Mesenchymal stem cell (in vitro differentiated cells and primary cell): ENCODE results near the gene YJU2.
A peak's percentile ranks its signal among the peaks of the same experiment; 100 is the strongest.

Experiments
- DNase-seq: peaks from one replicate; pipeline ENCODE4 v3.0.0-alpha.2; 2013
- H2AFZ ChIP-seq: one replicate; pipeline ENCODE4 v1.6.1; 2013; ENCODE audit warnings: low read depth, mild to moderate bottlenecking, control low read depth, inconsistent platforms, low read length, moderate library complexity
- H2AK5ac ChIP-seq: 2 replicates; pipeline ENCODE4 v1.6.1; 2013; ENCODE audit warnings: low read length, moderate library complexity, mild to moderate bottlenecking, inconsistent platforms; ENCODE audit not compliant: severe bottlenecking
- H2BK120ac ChIP-seq: one replicate; pipeline ENCODE4 v1.6.1; 2013; ENCODE audit warnings: low read depth, mild to moderate bottlenecking, inconsistent platforms, low read length, moderate library complexity
- H2BK12ac ChIP-seq, 2 experiments: one replicate each; pipeline ENCODE4 v1.6.1; 2013; ENCODE audit warnings: inconsistent platforms in 2 of 2, low read length in 2 of 2, mild to moderate bottlenecking in 2 of 2, moderate library complexity in 2 of 2, control low read depth in 1 of 2
- H2BK15ac ChIP-seq: one replicate; pipeline ENCODE4 v1.6.1; 2013; ENCODE audit warnings: mild to moderate bottlenecking, low read depth, inconsistent platforms; ENCODE audit not compliant: poor library complexity, severe bottlenecking
- H2BK5ac ChIP-seq: 2 replicates; pipeline ENCODE4 v1.6.1; 2013; ENCODE audit warnings: low read depth, mild to moderate bottlenecking, low read length, control low read depth, inconsistent platforms; ENCODE audit not compliant: poor library complexity, severe bottlenecking
- H3K14ac ChIP-seq, 2 experiments: one replicate each; pipeline ENCODE4 v1.6.1; 2013; ENCODE audit warnings: inconsistent platforms in 2 of 2, low read length in 2 of 2, control low read depth in 1 of 2, mild to moderate bottlenecking in 1 of 2, moderate library complexity in 1 of 2
- H3K18ac ChIP-seq, 2 experiments: one replicate each; pipeline ENCODE4 v1.6.1; 2013; ENCODE audit warnings: inconsistent platforms in 2 of 2, low read length in 2 of 2, control low read depth in 1 of 2, low read depth in 1 of 2, mild to moderate bottlenecking in 1 of 2
- H3K23ac ChIP-seq, 2 experiments: one replicate each; pipeline ENCODE4 v1.6.1; 2013; ENCODE audit warnings: inconsistent platforms in 2 of 2, low read length in 2 of 2, mild to moderate bottlenecking in 2 of 2, moderate library complexity in 2 of 2, control low read depth in 1 of 2
- H3K27ac ChIP-seq: 2 replicates; pipeline ENCODE4 v1.5.1; 2013; ENCODE audit warnings: mild to moderate bottlenecking, moderate library complexity, low read length, control low read depth, inconsistent platforms; ENCODE audit not compliant: poor library complexity, severe bottlenecking
- H3K27me3 ChIP-seq, 2 experiments: 2 replicates each; pipeline versions ENCODE4 v1.6.1 to v1.7.0; 2013; ENCODE audit warnings: low read length in 2 of 2, mild to moderate bottlenecking in 2 of 2, moderate library complexity in 2 of 2, control low read depth in 1 of 2, inconsistent platforms in 1 of 2; ENCODE audit not compliant: control insufficient read depth in 1 of 2, insufficient read depth in 1 of 2
- H3K36me3 ChIP-seq, 2 experiments: 2 replicates each; pipeline versions ENCODE4 v1.6.1 to v1.7.0; 2013; ENCODE audit warnings: low read length in 2 of 2, control low read depth in 1 of 2, inconsistent platforms in 1 of 2, low read depth in 1 of 2, mild to moderate bottlenecking in 1 of 2; ENCODE audit not compliant: insufficient read depth in 2 of 2, control insufficient read depth in 1 of 2
- H3K4ac ChIP-seq, 2 experiments: one replicate each; pipeline ENCODE4 v1.6.1; 2013; ENCODE audit warnings: inconsistent platforms in 2 of 2, low read length in 2 of 2, mild to moderate bottlenecking in 2 of 2, moderate library complexity in 2 of 2, control low read depth in 1 of 2, low read depth in 1 of 2
- H3K4me1 ChIP-seq: 2 replicates; pipeline ENCODE4 v1.6.1; 2013; ENCODE audit warnings: low read depth, low read length, control low read depth; ENCODE audit not compliant: control insufficient read depth, insufficient read depth
- H3K4me2 ChIP-seq: 2 replicates; pipeline ENCODE4 v1.6.1; 2013; ENCODE audit warnings: low read length, mild to moderate bottlenecking, inconsistent platforms; ENCODE audit not compliant: poor library complexity, severe bottlenecking
- H3K4me3 ChIP-seq, 2 experiments: 2 replicates each; pipeline versions ENCODE4 v1.5.1 to v1.7.0; 2013; ENCODE audit warnings: low read length in 2 of 2, mild to moderate bottlenecking in 2 of 2, control low read depth in 1 of 2, low read depth in 1 of 2; ENCODE audit not compliant: insufficient read depth in 1 of 2
- H3K79me1 ChIP-seq: replicated peaks from 2 replicates; pipeline ENCODE4 v1.6.1; 2013; ENCODE audit warnings: mild to moderate bottlenecking, control low read depth, low read length, inconsistent platforms; ENCODE audit not compliant: poor library complexity, severe bottlenecking
- H3K9ac ChIP-seq: 2 replicates; pipeline ENCODE4 v1.7.0; 2013; ENCODE audit warnings: mild to moderate bottlenecking, low read length, moderate library complexity
- H3K9me3 ChIP-seq: 2 replicates; pipeline ENCODE4 v1.7.0; 2013; ENCODE audit warnings: mild to moderate bottlenecking, low read length; ENCODE audit not compliant: control insufficient read depth
- H4K8ac ChIP-seq: one replicate; pipeline ENCODE4 v1.6.1; 2013; ENCODE audit warnings: inconsistent platforms, mild to moderate bottlenecking, low read length, moderate library complexity
- H4K91ac ChIP-seq: one replicate; pipeline ENCODE4 v1.6.1; 2013; ENCODE audit warnings: mild to moderate bottlenecking, low read length, inconsistent platforms
- WGBS: methylation state at CpG from one replicate; pipeline ENCODE4 v1.1.7; 2013; ENCODE audit warnings: mixed read lengths; 5-methylcytosine and 5-hydroxymethylcytosine counted together

YJU2 gene

DNA sequence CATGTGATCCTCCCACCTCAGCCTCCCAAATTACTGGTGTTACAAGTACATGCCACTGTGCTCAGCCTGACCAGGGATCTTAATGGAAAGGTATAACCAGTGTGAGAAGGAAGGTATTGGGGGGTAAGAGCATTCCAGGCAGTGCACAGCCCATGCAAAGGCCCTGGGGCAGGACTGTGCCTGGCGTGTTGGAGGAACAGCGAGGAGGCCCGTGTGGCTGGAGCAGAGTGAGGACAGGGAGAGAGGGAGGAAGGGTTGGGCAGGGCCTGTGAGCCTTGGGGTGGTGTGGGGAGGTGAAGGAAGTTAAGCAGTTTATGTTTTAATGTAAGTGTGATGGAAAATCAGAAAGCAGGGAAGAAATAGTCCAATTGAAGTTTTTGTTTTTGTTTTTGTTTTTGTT is 53.7 kb downstream of the YJU2 start:
- no peak overlapping the region for H2BK12ac ChIP-seq
- H3K79me1 ChIP-seq: no peaks in the 10 kb centered on the region
- no peak overlapping the region for H2BK15ac ChIP-seq
- H3K9ac ChIP-seq: no peak overlapping the region
- H3K4me3 ChIP-seq: no peak overlapping the region
- no peak for DNase-seq
- H3K4me1 ChIP-seq: peaks cover 12% of the 10 kb centered on the region
- H3K36me3 ChIP-seq: no peaks in the 10 kb centered on the region
- no peak overlapping the region for H2BK120ac ChIP-seq
- no peak overlapping the region for H2AK5ac ChIP-seq
- no peak overlapping the region for H4K91ac ChIP-seq
- H3K9me3 ChIP-seq: no peaks in the 10 kb centered on the region
- H3K27ac ChIP-seq: no peak overlapping the region
- peaks cover 0 to 31% of the 10 kb centered on the region in 2 experiments for H3K27me3 ChIP-seq
- H4K8ac ChIP-seq: peak overlapping the region; percentile 15
- no peak overlapping the region for H2BK5ac ChIP-seq
- no peak overlapping the region for H3K14ac ChIP-seq
- no peak overlapping the region for H2AFZ ChIP-seq
- H3K23ac ChIP-seq: no peak overlapping the region
- H3K18ac ChIP-seq: no peak overlapping the region
- WGBS: 95% methylated on average over 3 of the region's 3 CpGs
- no peak overlapping the region for H3K4ac ChIP-seq
- no peak overlapping the region for H3K4me2 ChIP-seq

GRCh38 chr19:4301590-4302242 is 54.8 kb downstream of the YJU2 start:
- Histone ChIP-seq H3K27ac (no peak overlapping the region), H2AK5ac (no peak overlapping the region), H2BK5ac (no peak overlapping the region), H3K27me3 (peaks cover 0 to 28% of the 10 kb centered on the region in 2 experiments), H3K4ac (no peak overlapping the region), H3K4me1 (peaks cover 13% of the 10 kb centered on the region), H2AFZ (no peak overlapping the region), H2BK15ac (peak overlapping the region; percentile 48), H3K4me2 (no peak overlapping the region), H2BK12ac (no peak overlapping the region), H3K14ac (no peak overlapping the region), H4K8ac (no peak overlapping the region), H3K9ac (no peak overlapping the region), H3K36me3 (peaks cover 0 to 6% of the 10 kb centered on the region in 2 experiments), H3K4me3 (no peak overlapping the region), H2BK120ac (no peak overlapping the region), H3K18ac (no peak overlapping the region), H3K23ac (no peak overlapping the region), H3K79me1 (no peaks in the 10 kb centered on the region), H3K9me3 (no peaks in the 10 kb centered on the region), H4K91ac (peak overlapping the region; percentile 27)
- DNase-seq: no peak
- WGBS: 62% methylated on average over 8 of the region's 13 CpGs

DNA sequence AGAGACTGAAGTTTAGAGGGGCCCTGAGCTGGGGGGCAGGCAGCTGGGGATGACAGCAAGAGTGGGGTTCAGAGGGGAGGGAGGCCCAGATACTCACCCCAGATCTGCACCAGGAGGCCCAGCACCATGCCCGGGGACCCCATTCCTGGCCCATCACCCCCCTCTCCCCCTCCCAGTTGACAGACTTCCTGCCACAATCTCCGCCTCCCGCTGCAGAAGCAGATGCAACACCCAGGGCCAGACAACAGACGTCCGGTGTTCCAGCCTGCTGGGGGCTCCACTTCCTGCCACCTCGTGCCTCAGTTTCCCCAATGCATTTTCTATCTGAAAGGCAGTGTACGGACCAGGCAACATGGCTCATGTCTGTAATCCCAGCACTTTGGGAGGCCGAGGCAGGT is 55.4 kb downstream of the YJU2 start, which contains the start of gene TMIGD2:
Gene TMIGD2, minus strand, starts transcription at position 147 of the 398 bp plus-strand sequence. Its CDS starts 4 bp downstream, at position 143.
- WGBS: 67% methylated on average over 8 of the region's 8 CpGs
- H3K36me3 ChIP-seq: peaks cover 0 to 10% of the 10 kb centered on the region in 2 experiments
- H3K4ac ChIP-seq: no peak within 1 kb of the TSS
- no peak within 1 kb of the TSS for H2BK120ac ChIP-seq
- no peak within 1 kb of the TSS for H3K4me2 ChIP-seq
- no peak within 1 kb of the TSS for H2BK12ac ChIP-seq
- H3K18ac ChIP-seq: no peak within 1 kb of the TSS
- no peak within 1 kb of the TSS for H2AK5ac ChIP-seq
- no peak for DNase-seq
- H2BK15ac ChIP-seq: peak within 1 kb of the TSS; percentile 48
- H2AFZ ChIP-seq: no peak within 1 kb of the TSS
- no peaks in the 10 kb centered on the region for H3K9me3 ChIP-seq
- H4K8ac ChIP-seq: no peak within 1 kb of the TSS
- H2BK5ac ChIP-seq: no peak within 1 kb of the TSS
- H3K27me3 ChIP-seq: peaks cover 0 to 28% of the 10 kb centered on the region in 2 experiments
- H3K4me1 ChIP-seq: peaks cover 13% of the 10 kb centered on the region
- no peak within 1 kb of the TSS for H3K27ac ChIP-seq
- no peak within 1 kb of the TSS for H3K14ac ChIP-seq
- peak within 1 kb of the TSS; percentile 27 for H4K91ac ChIP-seq
- no peak within 1 kb of the TSS for H3K9ac ChIP-seq
- H3K23ac ChIP-seq: no peak within 1 kb of the TSS
- no peak within 1 kb of the TSS for H3K4me3 ChIP-seq
- H3K79me1 ChIP-seq: no peaks in the 10 kb centered on the region

DNA sequence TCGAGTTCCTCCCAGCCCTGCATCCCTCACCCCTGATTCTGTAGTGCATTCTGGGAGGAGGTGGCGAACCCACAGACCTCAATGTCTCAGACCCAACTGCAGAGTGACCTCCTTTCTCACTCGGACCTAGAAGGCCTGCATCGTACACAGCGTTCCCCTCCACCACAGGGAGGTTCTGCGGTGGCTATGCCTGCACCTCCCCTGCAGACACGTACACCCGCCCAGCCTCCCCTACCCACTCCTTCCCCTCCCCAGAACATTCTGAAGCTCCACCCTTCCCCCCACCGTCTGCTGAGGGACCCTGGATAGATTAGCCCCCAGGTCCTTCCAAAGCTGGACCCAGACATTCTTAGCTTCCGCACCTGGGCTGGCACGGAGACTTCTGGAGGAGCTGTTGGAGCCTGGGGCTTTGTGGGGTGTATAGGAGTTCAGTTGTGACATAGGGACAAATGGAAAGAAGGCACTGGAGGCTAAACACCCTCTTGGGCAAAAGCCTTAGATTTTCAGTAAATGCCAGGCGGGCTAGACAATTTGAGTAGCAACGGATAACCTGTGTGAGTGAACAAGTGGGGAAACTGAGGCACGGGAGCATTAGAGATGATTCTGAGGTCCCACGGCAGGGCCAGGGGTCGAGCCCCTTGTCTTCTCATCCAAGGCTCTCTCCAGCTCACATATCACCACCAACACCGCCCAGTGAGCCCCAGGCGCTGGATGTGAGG is 57.1 kb downstream of the YJU2 start:
- Histone ChIP-seq H2AK5ac (no peak overlapping the region), H3K9me3 (no peaks in the 10 kb centered on the region), H3K4me3 (no peak overlapping the region), H2AFZ (peak overlapping the region; percentile 90), H2BK12ac (no peak overlapping the region), H3K14ac (no peak overlapping the region), H3K4me1 (peaks cover 11% of the 10 kb centered on the region), H3K27me3 (peaks cover 0 to 19% of the 10 kb centered on the region in 2 experiments), H2BK5ac (no peak overlapping the region), H3K79me1 (no peaks in the 10 kb centered on the region), H4K8ac (peak overlapping the region; percentile 37), H3K18ac (peak overlapping the region in 1 of 2 experiments; percentile 52), H4K91ac (no peak overlapping the region), H3K4me2 (peak overlapping the region; percentile 70), H3K27ac (no peak overlapping the region), H3K36me3 (peaks cover 0 to 19% of the 10 kb centered on the region in 2 experiments), H2BK120ac (no peak overlapping the region), H3K9ac (no peak overlapping the region), H2BK15ac (peak overlapping the region; percentile 52), H3K23ac (no peak overlapping the region), H3K4ac (no peak overlapping the region)
- DNase-seq: no peak
- 59% methylated on average over 18 of the region's 18 CpGs for WGBS
